GM18868 (cell line): Measurements from ENCODE around the gene IL2RG.

ENCODE experiments used
- ATAC-seq: cut with Tn5 transposase; IDR thresholded peaks from one replicate; pipeline ENCODE4 v1.9.1; 2021; ENCODE audit warnings: mild to moderate bottlenecking, moderate library complexity; ENCODE audit not compliant: unreplicated experiment

Gene IL2RG

DNA sequence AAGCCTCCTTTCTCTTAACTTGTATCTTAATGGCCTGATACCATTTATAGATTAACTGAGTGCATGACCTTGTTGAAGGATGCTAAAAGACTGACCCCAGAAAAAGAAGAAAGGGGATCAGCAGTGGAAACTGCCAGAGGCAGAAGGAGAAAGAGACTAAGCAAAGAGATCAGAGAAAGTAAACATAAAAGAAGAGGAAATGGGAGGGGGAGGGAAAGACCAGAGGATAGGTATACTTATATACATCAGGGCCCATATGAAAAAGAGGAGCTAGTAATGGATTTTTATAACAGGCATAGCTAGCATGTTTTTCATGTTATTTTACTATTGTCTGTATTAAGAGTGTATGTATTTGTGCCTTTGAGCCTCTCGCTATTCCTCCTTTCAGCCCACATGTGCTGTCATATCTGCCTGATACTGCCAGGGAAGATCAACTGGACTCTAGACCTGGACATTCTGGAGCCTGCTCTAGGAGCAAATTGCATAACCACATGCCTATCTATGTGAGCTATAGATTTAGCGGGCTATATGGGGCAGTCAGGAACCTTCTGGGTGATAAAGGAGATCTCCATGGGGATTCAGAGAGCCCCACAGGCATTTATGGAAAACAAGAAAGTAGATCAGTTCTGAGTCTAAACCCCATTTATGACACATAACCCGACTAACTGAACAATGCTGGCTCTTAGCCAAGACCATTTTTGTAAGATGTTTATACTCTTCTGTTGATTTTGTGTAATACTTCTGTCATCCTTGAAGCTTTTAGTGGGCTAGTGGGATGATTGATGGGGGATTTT lies 29.9 kb downstream of the IL2RG start:
- no peak for ATAC-seq

DNA sequence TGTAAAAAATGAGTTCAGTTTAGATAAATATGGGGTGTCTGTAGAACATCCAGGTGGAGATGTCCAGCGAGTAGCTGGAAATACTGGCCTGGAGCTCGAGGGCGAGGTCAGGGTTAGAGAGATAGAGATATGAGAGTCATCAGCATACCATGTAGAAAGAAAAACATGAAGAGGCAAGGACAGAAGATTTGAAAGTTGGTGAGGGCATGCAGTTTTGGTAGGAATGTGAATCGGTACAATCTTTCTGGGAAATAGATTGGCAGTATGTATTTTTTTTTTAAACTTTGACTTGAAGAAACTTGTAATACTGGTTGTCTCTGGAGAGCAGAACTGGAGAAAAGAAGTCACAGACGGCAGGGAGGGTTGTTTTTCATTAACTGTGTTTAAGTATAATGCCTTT lies 40.8 kb downstream of the IL2RG start:
- no peak for ATAC-seq

DNA sequence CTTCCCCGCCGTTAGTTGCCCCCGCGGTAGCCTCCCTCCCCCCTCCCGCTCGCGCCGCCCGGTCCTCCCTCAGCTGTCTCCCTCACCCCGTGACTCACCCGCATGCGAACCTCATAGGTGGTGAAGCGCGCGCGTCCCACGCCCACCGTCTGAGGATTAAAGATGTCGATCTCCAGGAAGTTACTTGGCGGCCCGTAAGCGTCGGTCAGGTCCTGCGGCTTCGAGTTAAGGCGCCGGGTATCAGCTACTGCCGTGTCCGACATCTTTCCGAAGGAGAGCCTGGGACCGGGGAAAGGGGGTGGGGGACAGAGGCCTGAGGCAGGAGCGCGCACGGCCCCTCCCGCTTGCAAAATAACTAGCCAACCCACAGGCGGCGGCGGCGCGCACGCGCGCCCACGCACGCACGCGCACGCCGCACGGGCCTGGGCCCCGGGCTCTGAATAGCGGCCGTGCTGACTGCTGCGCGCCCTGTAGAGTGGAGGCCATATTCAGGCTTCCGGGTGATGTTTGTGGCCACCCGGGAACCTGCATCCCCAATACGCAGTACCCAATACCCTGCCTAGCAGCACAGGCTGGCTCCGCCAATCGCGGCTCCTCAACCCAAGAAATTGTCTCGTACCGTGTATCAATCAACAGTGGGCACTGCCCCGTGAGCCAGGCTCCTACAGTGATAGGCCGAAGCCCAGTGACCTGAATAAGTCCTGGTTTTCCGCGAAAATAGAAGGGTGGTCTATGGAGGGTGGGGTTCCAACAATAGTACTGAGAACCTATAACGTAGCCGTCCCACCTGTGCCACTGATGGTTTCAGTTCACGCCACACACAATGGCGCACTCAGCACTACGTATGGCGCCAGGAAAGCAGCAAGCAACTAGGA lies 43.1 kb downstream of the IL2RG start, which contains the start of gene SNX12:
SNX12 (minus strand) TSS at position 291 of the 875 bp plus-strand sequence; CDS start at position 263, 28 bp downstream.
- peak; percentile 96 for ATAC-seq

DNA sequence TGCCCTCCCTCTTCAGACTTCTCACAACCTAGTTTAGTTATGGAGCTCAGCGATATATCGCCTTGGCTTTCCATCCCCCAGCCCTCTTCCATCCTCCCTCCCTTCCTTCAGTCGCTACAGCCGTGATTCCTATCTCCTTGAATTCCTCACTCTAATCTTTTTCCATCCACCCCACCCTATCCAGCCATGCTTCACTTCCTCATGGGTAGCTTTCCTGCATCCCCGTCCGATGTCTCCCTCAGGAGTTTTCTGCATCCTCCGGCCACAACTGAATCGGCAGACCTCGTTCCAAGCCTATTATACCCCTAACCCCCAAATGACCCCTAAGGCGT lies 43.7 kb downstream of the IL2RG start:
- no peak for ATAC-seq

DNA sequence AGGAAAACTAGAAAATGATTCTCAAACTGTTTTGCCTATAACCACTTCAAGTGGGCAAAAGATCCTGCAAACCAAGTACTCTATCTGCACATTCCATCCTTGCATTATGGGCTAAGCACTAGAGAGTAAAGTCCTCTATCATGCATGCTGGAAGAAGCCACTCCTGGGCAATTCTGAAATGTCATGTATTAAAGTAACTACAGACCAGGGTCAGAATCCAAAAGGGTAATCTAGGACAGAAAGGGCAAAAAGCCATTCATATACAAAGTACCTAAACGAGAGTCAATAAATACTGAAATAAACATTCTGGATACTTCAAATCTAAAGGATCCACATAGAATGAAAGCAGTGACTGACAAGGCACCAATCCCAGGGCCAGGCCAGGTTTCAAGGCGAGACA lies 44.3 kb downstream of the IL2RG start:
- no peak for ATAC-seq

DNA sequence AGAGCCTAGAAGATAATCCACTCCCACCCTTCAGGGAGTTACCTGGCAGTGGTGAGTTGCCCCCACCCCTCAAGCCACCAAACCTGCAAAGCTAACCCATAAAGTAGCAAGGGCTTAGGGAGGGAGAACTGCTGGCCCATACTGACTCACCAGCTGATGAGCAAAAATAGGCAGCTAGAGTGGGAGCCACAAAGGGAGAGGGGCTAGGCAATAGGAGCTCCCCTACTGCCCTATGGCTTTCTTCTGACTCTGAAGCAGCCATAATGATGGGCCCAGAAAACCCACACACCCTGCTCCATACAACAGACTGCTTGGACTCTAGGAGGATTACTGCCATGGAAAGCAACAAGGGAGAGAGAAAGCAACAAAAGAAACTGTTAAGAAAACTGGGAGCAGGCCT lies 51.2 kb downstream of the IL2RG start:
- no peak for ATAC-seq

DNA sequence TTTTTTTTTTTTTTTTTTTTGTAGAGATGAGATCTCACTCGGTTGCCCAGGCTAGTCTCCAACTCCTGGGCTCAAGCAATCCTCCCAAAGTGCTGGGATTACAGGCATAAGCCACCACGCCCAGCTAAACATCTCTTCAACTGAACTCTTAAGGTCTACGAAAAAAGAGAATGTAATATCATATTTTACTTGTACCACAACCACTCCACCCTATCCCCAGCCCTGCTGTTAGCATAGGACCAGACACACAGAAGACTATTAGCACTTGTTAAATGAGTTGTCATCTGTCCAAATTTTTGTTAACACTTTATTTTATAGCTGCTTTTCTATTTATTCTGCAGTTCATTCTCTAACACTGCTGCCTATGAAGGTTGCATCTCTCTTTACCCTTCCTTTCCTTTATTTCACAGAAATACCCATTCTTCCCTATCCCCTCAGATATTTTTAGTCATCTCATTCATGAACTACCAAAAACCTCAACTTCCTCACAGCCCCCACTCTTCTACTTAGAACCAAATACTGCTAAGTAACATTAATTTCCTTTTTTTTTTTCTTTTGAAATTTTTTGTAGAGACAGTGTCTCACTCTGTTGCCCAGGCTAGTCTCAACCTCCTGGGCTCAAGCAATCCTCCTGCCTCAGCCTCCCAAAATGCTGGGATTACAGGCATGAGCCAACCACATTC lies 53.4 kb downstream of the IL2RG start:
- no peak for ATAC-seq
